ENCODE data around the gene TAOK1. TPM values are rescaled to one million over a fixed set of nuclear protein-coding genes. Genes with fewer than 3 reads are reported as not detected.
A peak's percentile ranks its signal among the peaks of the same experiment; 100 is the strongest.

Gene TAOK1
- total RNA-seq, 1 experiment from 2014 or later, result 87.7 TPM

DNA sequence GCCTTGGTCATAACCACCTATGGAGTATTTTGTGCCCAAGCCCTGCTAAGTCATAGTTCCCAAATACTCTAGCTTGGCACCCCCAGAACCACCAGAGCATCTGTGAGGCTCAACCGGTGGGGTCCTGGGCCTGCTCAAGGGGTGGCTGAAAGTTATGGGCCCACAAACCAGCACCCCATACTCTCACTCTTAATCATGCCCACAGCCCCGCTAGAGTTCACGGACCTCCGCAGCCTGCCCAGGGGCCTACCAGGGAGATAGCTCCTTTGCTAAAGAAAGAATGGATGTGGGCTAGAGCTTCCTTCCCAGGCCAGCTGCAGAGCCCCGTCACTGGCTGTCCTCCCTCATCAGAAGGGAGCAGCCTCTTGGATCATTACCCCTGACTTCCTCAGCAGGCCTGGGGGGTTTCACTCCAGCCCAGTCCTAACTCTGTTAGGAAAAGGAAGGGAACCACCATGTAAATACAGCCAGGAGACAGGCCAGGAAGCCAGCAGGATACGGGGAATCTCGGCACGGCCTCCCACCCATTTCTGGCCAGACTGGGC, 197.9 kb downstream of the TAOK1 start:
- Histone ChIP-seq H3K4me3 (ENCODE audit: low read depth, low read length) (peak overlapping the region; percentile 88), H3K36me3 (ENCODE audit: control insufficient read depth, insufficient read depth, low read length) (peaks cover 3% of the 10 kb centered on the region), H3K27me3 (replicated peaks; ENCODE audit: control insufficient read depth, insufficient read depth, low read length) (no peaks in the 10 kb centered on the region), H3K4me1 (peaks cover 28% of the 10 kb centered on the region), H3K9me3 (no peaks in the 10 kb centered on the region)
- no TSS peak for BruUV-seq (replicated peaks)
- peak overlapping the region; percentile 33 for H3K27ac Mint-ChIP-seq (ENCODE audit: unreplicated experiment)
- DNase-seq, result no peak
- POLR2A ChIA-PET, result interaction anchor here (0.6 kb wide), 1 partner anchor 21 kb away, joined by 4 read pairs; no protein-coding TSS in a partner anchor
- TF ChIP-seq, protein P1, sequence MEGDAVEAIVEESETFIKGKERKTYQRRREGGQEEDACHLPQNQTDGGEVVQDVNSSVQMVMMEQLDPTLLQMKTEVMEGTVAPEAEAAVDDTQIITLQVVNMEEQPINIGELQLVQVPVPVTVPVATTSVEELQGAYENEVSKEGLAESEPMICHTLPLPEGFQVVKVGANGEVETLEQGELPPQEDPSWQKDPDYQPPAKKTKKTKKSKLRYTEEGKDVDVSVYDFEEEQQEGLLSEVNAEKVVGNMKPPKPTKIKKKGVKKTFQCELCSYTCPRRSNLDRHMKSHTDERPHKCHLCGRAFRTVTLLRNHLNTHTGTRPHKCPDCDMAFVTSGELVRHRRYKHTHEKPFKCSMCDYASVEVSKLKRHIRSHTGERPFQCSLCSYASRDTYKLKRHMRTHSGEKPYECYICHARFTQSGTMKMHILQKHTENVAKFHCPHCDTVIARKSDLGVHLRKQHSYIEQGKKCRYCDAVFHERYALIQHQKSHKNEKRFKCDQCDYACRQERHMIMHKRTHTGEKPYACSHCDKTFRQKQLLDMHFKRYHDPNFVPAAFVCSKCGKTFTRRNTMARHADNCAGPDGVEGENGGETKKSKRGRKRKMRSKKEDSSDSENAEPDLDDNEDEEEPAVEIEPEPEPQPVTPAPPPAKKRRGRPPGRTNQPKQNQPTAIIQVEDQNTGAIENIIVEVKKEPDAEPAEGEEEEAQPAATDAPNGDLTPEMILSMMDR (IDR thresholded peaks at IDR 0.05; ENCODE audit: insufficient read depth in 1 of 2, low read depth in 1 of 2, low read length in 1 of 2, severe bottlenecking in 1 of 2, unreplicated experiment in 1 of 2), result no peak
- CTCF ChIA-PET, result interaction anchor here (1.4 to 1.9 kb wide), 4 partner anchors 13 to 218 kb away, joined by 4 to 7 read pairs (median 5); no protein-coding TSS in a partner anchor
- no peaks in the 10 kb centered on the region for H3K4me1 Mint-ChIP-seq (ENCODE audit: low read depth, unreplicated experiment)
- H3K27me3 Mint-ChIP-seq (ENCODE audit: insufficient read depth, unreplicated experiment), result no peaks in the 10 kb centered on the region
- no peaks in the 10 kb centered on the region for H3K9me3 Mint-ChIP-seq (ENCODE audit: unreplicated experiment)
- peaks cover 8% of the 10 kb centered on the region for H3K36me3 Mint-ChIP-seq (ENCODE audit: insufficient read depth, unreplicated experiment)
- intact Hi-C loops (cut with micrococcal nuclease; ENCODE audit: unreplicated experiment), result loop anchor here (2.0 kb wide), 1 partner anchor 13 kb away; no protein-coding TSS in a partner anchor
- H3K4me3 Mint-ChIP-seq (ENCODE audit: unreplicated experiment), result peak overlapping the region; percentile 86

DNA sequence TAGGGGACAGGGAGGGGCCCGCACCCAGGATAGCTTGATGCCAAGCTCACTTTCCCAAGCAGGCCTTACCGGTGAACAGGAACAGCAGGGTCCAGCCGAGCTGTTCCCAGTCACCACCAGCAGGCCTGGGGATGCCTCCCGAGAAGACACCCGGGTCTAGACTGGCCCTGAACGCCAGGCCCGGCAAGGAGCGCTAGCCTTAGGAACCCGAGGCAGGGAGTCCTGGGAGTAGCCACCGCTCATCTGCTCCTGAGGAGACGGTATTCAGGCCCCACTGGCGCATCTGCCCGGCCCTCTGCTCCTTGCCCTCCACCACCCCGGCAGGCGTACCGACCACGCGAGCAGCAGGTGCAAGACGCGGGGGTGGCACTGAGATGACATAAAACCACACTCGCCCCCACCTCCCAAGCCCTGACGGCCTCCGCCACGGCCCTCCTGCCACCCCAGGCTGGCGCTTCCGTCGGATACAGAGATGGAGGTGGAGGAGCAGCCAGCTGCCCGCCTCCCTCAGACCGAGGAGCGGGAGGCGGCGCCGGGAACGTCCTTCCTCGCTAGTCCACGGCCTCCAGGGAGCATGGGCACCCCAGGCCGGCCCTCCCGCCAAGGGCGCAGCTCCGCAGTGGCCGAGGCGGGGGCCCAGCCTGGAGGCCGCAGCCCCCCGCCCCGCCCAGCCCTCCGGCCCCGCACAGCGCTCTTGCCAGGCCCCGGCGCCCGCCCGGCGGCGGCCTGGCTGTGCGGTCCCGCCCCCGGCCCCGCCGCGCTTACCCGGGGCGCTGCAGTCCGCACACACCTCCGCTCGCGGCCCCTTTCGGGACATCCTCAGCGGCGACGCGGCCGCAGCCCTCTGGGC, 198.6 kb downstream of the TAOK1 start:
- Histone ChIP-seq H3K4me3 (ENCODE audit: low read depth, low read length) (peak overlapping the region; percentile 88), H3K9me3 (no peaks in the 10 kb centered on the region), H3K36me3 (ENCODE audit: control insufficient read depth, insufficient read depth, low read length) (peaks cover 1% of the 10 kb centered on the region; the same call in 1 of the 2 replicates), H3K27me3 (replicated peaks; ENCODE audit: control insufficient read depth, insufficient read depth, low read length) (no peaks in the 10 kb centered on the region), H3K4me1 (peaks cover 28% of the 10 kb centered on the region)
- TF ChIP-seq, protein P1 (IDR thresholded peaks at IDR 0.05; ENCODE audit: insufficient read depth in 1 of 2, low read depth in 1 of 2, low read length in 1 of 2, severe bottlenecking in 1 of 2, unreplicated experiment in 1 of 2), result no peak
- ChIA-PET CTCF (interaction anchor here (1.4 to 1.9 kb wide), 4 partner anchors 14 to 219 kb away, joined by 4 to 7 read pairs (median 5); no protein-coding TSS in a partner anchor), POLR2A (interaction anchor here (0.6 kb wide), 1 partner anchor 21 kb away, joined by 4 read pairs; no protein-coding TSS in a partner anchor)
- H3K27ac Mint-ChIP-seq (ENCODE audit: unreplicated experiment), result peak overlapping the region; percentile 33
- DNase-seq, result peak in 1 of 2 experiments; percentile 46
- H3K36me3 Mint-ChIP-seq (ENCODE audit: insufficient read depth, unreplicated experiment), result peaks cover 8% of the 10 kb centered on the region
- intact Hi-C loops (cut with micrococcal nuclease; ENCODE audit: unreplicated experiment), result loop anchor here (2.0 kb wide), 1 partner anchor 14 kb away; no protein-coding TSS in a partner anchor
- H3K4me3 Mint-ChIP-seq (ENCODE audit: unreplicated experiment), result peak overlapping the region; percentile 86
- no peaks in the 10 kb centered on the region for H3K27me3 Mint-ChIP-seq (ENCODE audit: insufficient read depth, unreplicated experiment)
- H3K4me1 Mint-ChIP-seq (ENCODE audit: low read depth, unreplicated experiment), result no peaks in the 10 kb centered on the region
- no peaks in the 10 kb centered on the region for H3K9me3 Mint-ChIP-seq (ENCODE audit: unreplicated experiment)
- no TSS peak for BruUV-seq (replicated peaks)
